Stimulated activated CD8-positive, alpha-beta memory T cell treated with anti-CD3 and anti-CD28 coated beads, Interleukin-7, amount 100 ng/mL, for 1 hour (primary cell): Measurements from ENCODE around the gene DDX20.
A peak's percentile ranks its signal among the peaks of the same experiment; 100 is the strongest.
"Not testable (repeated sequence)": the region's sequence is repeated elsewhere in the genome, so short reads cannot be mapped to it uniquely, and the experiment has no call there.

ENCODE experiments used
- DNase-seq, 2 donors: peaks; one replicate each; pipeline ENCODE4 v3.0.0-alpha.2; 2020; ENCODE audit warnings: low read depth in 2 of 2

DDX20 gene

DNA sequence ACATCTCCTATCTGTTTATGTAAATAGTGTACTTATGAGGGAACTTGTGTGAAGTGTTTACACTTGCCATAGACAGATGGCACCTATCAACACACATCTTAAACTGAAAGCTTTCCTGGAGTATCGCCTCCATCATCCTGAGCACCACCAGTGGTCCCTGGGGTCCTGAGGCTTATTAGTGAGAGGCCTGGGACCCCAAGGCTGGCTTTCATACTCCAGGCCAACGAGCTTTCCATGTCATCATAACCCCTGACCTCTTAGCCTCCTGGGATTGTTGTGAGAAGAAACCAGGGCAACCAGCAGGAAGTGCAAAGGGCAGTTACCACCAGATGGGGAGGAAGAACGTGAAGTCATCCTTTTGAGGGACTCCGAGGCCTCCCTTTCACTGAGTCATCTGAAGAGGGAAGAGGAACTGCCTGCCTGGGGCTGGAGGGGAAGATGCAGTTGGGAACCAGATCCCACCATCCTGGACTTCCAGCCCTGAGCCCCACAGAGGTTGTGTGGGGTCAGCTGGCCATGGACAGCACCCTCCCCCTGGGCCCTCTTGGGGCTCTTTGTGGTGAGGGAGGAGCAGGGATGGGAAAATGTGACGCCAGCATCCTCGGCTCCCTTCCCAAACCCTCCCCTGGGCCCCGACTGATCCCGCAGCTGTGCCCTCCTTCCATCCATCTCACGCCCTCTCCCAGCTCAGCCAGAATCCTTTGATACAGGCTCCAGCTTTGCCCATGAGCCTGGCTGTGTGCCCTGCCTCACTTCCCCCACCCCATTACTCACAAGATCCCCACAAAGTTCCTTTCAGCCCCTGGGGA, 22.3 kb upstream of the DDX20 start:
- DNase-seq, result no peak

- no peak for DNase-seq
Measured at GRCh38 chr1:111733992-111734341, 21.7 kb upstream of the DDX20 start.

- no peak for DNase-seq
Measured at GRCh38 chr1:111734426-111734825, 21.3 kb upstream of the DDX20 start.

DNA sequence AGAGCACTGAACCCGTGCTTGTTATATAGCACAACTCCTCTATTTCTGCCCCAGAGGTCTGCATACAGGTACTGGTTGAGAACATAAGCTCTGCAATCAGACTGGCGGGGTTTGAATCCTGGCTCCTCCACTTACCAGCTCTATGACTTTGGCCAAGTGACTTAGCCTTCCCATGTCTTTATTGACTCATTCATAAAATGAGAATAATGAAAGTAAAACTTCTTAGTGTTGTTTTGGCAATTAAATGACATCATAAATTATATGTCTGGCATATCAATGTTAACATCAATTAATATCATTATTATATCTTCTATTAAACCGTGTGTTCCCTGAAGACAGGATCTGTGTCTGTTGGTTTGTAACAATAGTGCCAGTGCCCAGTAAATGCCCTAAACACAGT, 20.8 kb upstream of the DDX20 start:
- DNase-seq, result no peak

DNA sequence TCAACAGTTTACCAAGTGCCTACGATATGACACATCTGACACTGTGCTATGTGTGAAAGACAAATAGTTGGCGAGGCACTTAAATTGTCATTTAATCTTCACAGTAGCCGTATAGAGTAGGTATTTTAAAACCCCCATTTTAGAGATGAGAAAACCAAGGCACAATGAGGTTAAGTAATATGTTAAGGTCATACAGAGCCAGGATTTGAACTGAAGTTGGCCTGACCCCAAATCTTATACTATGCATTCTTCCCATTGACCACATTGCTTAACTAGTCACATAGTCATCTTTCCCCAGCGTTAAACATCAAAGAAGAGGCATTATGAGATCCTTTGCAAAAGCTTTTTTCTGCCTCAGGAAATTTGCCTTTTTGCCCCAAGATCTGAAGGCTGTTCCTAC, 20.4 kb upstream of the DDX20 start:
- no peak for DNase-seq

DNA sequence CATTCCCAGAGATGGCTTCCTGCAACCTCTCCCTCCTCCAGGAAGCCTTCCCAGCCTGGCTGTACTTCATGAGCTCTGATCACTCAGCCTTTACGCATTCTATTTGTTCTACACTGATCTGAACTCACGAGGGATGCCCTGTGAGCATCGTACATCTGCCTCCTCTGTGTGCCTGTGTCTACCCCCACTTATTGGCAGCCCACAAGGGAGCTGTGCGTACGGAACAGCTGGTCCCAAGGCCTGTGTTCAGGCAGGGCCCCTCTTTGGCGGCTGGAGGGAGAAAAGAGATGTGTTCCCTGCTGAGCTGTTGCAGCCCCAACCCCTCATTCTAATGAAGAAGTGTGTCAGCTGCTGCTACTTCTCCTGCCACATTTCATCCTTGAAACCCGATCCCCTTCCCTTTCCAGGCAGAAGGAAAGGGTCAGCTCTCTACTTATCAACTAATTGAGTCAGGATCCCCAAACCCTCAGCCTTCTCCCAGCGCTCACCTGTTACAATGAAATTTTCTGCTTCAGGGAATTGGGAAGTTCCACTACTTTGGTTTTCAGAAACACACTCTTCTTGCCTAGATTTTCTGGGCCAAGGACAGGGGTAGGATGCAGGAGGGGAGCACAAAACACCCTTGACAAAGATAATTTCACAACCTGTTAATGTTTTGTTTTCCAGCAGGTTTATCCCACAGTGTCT, 19.7 kb upstream of the DDX20 start:
- DNase-seq, result no peak

- DNase-seq, result no peak
Measured at GRCh38 chr1:111736548-111737215, 19.0 kb upstream of the DDX20 start.

DNA sequence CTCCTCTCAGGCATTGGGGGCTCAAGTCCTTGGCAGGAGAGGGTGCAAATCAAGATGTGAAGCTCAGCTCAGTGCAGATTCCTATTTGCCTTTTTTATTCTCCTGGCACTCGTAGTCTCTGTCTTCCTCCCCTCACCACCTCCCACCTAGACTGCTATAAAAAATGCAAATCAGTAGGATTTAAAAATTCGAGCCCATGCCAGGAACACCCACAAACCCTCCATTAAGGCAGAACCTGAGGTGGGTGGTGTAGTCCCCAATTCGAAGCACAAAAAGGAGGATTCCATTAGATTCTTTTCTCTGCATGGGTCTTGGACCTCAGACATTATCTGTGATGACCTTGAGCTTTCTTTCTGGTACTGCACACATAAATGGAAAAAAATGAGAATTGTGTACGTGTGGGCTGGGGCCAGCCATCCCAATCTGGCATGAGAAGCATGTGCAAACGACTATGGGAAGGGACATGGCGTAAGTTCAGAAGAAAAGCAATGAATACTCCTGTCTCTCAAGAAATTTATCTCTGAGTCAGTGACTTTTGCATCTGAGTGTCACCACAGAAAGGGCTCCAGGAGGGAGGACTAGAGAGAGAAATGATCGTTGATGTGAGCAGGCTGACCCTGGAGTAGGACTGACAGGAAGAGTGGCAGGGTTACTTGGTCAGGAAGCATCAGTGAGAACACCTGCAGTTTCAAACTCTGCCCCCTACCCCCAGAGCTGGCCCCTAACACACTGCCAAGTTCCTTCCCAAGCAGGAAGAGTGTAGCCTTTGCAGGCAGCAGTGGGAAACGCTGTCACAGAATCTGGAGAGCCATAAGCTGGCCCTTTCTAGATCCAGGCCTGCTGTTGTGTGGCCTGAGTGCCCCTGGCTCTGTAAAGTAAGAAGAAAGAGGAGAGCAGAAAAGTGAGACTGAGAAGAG, 18.2 kb upstream of the DDX20 start:
- no peak for DNase-seq

GRCh38 chr1:111738133-111738435, 17.6 kb upstream of the DDX20 start:
- DNase-seq, result no peak

DNA sequence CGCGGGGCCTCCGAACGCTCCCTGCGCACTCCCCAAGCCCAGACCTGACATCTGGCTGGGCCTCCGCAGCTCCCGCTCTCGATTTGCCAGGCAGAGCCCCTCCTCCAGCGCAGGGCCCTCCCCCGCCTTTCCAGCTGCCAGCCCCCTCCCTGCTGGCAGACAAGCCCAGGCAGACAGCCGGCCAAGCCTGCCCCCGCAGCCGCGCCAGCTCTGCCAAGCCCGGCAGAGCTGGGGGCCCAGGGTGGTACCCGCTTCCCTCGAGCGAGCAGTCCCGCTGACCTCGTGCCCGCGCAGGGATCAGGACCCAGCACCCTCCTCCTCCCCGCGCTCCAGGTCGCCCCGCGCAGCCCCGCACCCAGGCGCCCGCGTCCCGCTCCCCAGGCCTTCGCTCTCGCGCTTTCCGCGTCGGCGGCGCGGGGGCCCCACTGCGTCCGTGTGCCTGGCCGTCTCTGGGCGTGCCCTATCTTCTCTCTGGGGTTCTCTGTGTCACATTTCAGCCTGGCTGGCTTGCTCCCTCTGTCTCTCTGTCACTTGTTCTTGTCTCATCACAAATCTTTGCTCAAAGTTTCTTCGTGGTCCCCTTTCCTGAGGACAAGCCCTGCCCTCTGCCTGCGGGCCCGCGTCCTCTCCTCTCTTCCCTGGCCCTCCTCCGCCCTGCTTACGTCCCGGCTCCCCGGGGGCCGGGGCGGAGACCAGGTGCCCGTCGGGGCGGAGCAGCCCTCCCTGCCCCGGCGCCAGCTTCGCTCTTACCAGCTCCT, 17.1 kb upstream of the DDX20 start:
- DNase-seq, result no peak

DNA sequence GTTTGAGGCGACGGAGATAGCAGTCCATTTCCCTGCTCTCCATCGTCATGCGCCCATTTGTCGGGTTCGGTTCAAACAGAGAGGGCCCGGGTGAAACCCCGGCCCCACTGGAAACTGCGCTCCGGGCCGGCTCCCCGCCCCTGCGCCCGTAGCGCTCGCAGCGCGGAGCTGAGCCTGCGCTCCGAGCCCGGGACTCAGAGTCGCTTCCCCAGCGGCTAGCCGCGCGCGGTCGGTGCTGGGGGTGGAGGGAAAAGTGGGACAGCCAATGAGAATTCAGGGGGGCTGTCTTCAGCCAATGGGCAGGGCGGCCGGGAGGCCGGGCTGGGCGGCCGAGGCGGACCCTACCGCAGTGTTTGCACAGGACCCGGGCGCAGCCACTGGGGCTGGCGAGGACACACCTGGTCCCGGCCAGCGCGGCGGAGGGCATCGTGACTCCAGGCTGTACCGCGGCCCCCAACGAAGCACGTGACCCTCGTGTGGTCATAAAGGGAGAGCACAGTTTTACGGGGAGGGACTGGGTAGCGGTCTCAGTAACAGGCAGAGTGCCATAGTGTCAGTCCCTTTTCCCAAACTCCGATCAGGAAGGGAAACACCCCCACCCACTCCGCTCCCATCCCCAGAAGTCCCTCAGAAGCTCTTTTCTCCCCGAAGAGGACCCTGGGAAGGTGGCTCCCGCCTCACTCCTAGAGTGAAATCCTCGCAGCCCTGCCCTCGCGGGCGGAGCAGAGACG, 16.3 kb upstream of the DDX20 start, which contains the start of gene INKA2:
INKA2 (minus strand) TSS at position 202 of the 731 bp plus-strand sequence; CDS start at position 49, 153 bp downstream.
- DNase-seq, result peak; percentile 32 to 33

DNA sequence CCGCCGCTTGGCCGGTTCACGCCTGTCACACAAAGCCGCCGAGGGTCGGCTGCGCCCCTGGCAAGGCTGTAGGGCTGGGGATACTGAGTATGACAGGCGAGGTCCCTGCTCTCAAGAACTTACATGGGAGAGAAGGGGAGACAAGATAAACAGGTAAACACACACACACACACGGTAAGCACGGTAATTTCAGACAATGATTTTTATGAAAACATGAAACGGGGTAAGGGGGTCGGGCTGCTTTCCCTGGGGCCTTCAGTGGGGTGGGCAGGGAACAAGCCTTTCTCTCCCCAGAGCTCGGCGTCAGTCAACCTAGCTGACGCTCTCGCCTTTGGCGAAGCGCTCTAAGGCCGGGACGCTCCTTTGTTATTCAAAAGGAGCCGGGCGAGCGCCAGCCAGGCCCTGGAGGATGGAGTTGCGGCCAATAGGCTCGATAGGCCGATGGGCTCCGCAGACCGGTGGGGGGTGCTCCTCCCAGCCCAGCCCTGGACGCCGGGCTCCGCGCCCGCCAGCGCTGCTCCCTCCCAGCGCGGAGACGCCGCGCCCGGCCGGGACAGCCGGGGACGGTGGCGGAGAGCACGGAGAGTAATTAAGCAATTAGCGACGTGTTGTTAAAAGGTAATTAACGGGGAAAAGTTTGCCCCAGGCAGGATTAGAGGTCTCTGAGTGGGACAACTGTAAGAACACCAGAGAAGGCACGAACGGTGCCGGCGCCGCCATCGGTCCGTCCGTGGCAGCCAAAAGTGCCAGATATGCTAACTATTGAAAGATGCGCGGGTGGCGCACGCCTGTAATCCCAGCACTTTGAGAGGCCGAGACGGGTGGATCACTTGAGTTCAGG, 15.6 kb upstream of the DDX20 start:
- DNase-seq, result no peak

- DNase-seq, result not testable (repeated sequence)
Measured at GRCh38 chr1:111742292-111742691, 13.4 kb upstream of the DDX20 start.

DNA sequence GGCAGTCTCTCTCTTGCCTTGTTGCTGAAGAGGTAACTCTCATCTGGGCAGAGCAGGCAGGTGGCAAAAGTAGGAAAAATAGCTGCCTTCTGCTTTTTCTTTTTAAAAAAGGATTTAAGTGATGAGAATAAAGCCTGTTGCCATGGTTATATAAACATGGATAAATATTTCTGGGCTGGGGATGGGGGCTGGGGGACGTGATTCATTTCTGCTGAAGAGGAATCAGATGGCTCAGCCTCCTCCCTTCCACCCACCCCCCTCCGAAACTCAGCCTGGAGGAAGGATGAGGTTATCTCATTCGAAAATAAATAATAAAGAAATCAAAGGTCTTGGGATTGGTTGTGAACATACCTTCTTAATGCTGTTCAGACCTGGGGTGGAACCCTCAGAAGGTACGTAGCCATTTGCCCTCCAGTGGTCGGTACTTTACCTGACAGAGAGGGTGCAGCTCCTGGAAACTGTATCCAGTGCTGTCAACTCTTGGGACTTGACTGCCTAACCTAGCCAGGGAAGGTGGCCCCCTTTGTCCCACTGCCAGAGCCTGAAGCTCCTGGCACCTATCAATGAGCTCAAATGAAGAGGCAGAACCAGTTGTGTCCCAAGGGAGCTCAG, 12.7 kb upstream of the DDX20 start:
- DNase-seq, result no peak

DNA sequence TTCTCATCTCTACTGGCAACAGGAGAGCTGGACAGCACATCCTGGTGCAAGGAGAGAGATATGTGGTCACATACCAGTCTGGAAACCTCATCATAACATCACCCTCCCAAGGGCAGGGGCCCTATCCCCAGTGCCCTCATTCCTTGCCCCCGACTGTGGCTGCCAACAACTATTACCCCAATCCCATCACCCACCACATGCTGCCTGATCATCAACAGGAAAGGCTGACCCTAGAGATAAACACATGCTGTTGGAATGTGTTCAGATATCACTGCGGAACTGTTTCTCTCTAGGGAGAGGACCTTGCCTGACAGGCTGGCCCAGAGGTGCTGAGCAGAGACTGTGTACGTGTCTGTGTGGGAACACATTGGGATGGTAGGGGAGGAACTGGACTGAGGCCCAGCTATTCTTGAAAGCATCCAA, 12.0 kb upstream of the DDX20 start:
- no peak for DNase-seq

GRCh38 chr1:111745675-111746613, 9.8 kb upstream of the DDX20 start:
- DNase-seq, result no peak

DNA sequence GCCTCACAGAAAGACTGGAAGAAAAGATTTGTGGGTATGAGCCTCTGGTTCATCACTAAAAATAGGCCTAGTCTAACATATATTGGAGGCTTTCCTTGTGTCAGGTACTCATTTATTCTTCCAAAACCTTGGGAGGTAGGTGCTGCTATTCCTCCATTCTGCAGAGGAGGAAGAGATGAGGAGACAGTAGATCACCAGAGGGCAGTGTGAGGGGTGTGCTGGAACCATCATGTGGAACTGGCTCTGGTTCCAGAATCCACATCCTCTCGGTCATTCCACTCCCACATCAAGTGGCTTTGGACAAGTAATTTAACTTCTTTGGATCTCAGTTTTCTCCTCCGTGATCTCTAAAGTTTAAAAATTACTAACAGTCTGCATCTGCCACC, 9.1 kb upstream of the DDX20 start:
- DNase-seq, result no peak

DNA sequence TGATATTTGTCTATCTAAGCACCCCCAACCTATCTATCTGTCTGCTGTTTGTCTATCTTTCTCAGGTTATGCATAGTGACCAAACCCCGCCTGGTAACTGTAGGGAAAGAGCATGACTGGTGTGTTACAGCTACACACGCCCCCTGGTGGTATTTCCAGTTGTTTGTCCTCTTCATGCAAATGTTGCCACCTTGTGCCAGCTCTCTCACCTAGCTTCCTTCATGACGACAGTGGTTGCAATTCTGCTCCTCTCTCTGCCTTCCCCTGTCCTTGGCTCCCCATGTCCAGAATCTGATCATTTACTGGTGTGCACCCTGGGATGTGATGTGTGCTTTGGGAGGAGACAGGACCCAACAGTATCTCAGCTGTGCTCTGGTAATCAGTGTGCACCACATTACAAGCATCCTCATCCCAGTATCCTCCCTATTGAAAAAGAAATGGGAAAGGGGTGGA, 8.4 kb upstream of the DDX20 start:
- no peak for DNase-seq
